Measurements from ENCODE around the gene MZB1.

DNA sequence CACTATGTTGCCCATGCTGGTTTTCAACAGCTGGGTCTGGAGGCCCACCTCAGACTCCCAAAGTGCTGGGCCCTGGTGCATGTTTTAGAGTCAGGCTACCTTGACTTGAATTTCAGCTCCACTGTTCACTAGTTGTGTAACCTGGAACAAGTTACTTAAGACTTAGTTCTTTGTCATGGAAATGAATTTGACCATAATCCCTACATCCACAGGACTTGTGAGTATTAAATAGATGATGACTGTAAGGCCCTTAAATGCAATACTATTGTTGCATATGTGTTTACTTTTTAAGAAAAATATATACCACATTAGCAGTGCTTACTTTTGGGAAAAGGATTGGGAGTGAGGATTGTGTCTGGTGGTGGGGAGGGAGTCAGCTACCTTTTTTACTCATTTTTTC, 31.6 kb downstream of the MZB1 start:
- TF ChIP-seq MYC (IDR thresholded peaks at IDR 0.05; ENCODE audit: borderline replicate concordance, low read length), result no peak
- TF ChIP-seq, protein P1, sequence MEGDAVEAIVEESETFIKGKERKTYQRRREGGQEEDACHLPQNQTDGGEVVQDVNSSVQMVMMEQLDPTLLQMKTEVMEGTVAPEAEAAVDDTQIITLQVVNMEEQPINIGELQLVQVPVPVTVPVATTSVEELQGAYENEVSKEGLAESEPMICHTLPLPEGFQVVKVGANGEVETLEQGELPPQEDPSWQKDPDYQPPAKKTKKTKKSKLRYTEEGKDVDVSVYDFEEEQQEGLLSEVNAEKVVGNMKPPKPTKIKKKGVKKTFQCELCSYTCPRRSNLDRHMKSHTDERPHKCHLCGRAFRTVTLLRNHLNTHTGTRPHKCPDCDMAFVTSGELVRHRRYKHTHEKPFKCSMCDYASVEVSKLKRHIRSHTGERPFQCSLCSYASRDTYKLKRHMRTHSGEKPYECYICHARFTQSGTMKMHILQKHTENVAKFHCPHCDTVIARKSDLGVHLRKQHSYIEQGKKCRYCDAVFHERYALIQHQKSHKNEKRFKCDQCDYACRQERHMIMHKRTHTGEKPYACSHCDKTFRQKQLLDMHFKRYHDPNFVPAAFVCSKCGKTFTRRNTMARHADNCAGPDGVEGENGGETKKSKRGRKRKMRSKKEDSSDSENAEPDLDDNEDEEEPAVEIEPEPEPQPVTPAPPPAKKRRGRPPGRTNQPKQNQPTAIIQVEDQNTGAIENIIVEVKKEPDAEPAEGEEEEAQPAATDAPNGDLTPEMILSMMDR (IDR thresholded peaks at IDR 0.05), result no peak
- TF ChIP-seq HEYL (CRISPR knock-in tag; IDR thresholded peaks at IDR 0.05), result no peak
- no peak for TF ChIP-seq POLR2AphosphoS2 (conservative IDR thresholded peaks at IDR 0.05; ENCODE audit: low read length)
- TF ChIP-seq, protein P2, sequence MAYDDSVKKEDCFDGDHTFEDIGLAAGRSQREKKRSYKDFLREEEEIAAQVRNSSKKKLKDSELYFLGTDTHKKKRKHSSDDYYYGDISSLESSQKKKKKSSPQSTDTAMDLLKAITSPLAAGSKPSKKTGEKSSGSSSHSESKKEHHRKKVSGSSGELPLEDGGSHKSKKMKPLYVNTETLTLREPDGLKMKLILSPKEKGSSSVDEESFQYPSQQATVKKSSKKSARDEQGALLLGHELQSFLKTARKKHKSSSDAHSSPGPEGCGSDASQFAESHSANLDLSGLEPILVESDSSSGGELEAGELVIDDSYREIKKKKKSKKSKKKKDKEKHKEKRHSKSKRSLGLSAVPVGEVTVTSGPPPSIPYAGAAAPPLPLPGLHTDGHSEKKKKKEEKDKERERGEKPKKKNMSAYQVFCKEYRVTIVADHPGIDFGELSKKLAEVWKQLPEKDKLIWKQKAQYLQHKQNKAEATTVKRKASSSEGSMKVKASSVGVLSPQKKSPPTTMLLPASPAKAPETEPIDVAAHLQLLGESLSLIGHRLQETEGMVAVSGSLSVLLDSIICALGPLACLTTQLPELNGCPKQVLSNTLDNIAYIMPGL (CRISPR knock-in tag; IDR thresholded peaks at IDR 0.05; ENCODE audit: borderline replicate concordance), result no peak
- no peak for TF ChIP-seq SREBF2 (IDR thresholded peaks at IDR 0.05)
- no peak for TF ChIP-seq NFE2L2 (conservative IDR thresholded peaks at IDR 0.05; ENCODE audit: low read length)
